GM12801 (cell line): ENCODE measurements around the gene IFT122.

Experiments used
- TF ChIP-seq, protein P1 (sequence below): IDR thresholded peaks from one replicate; pipeline ENCODE4 v1.5.1; 2011; ENCODE audit warnings: control low read depth; ENCODE audit not compliant: insufficient read length; ENCODE audit errors: extremely low read depth

The IFT122 gene

DNA sequence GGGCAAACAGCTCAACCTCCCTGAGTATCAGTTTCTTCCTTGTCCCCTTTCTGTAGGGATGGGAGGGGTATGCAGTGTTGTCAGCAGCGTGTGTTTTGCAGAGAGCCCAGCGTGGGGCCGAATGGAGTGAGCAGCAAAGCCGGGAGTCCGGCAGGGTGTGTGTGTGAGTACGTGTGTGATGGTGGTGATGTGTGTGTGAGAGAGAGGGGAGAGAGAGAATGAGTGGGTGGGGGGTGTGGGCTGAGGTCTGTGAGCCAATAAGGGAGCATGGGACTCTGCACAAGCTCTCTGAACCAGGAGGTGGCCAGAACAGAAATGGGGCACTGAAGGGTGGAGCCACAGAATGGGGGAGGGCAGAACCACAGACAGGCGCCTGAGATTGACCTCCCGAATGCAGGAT lies 43.8 kb downstream of the IFT122 start:
- TF ChIP-seq, protein P1, sequence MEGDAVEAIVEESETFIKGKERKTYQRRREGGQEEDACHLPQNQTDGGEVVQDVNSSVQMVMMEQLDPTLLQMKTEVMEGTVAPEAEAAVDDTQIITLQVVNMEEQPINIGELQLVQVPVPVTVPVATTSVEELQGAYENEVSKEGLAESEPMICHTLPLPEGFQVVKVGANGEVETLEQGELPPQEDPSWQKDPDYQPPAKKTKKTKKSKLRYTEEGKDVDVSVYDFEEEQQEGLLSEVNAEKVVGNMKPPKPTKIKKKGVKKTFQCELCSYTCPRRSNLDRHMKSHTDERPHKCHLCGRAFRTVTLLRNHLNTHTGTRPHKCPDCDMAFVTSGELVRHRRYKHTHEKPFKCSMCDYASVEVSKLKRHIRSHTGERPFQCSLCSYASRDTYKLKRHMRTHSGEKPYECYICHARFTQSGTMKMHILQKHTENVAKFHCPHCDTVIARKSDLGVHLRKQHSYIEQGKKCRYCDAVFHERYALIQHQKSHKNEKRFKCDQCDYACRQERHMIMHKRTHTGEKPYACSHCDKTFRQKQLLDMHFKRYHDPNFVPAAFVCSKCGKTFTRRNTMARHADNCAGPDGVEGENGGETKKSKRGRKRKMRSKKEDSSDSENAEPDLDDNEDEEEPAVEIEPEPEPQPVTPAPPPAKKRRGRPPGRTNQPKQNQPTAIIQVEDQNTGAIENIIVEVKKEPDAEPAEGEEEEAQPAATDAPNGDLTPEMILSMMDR, result no peak

- TF ChIP-seq, protein P1, result no peak
Observed at GRCh38 chr3:129485721-129486663, 46.0 kb downstream of the IFT122 start.

DNA sequence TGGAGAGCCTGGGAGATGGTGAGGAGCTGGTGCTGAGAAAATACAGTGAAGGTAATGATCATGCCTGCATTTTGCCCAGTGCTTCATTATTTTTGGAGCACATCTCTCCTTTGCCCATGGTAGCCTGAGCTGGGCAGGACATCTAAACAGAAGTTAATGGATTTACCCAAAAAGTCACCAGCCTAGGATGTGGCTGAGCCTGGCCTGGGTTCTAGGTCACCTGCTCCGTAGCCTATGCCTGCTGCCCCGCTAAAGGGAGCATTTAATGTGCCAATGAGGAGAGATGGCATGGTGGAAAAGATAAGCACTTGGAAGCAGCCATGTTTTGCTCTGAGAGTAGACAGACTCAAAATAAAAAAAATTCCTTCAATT lies 46.6 kb downstream of the IFT122 start:
- TF ChIP-seq, protein P1, result no peak

- TF ChIP-seq, protein P1, result no peak
Observed at GRCh38 chr3:129487183-129487867, 47.3 kb downstream of the IFT122 start.

DNA sequence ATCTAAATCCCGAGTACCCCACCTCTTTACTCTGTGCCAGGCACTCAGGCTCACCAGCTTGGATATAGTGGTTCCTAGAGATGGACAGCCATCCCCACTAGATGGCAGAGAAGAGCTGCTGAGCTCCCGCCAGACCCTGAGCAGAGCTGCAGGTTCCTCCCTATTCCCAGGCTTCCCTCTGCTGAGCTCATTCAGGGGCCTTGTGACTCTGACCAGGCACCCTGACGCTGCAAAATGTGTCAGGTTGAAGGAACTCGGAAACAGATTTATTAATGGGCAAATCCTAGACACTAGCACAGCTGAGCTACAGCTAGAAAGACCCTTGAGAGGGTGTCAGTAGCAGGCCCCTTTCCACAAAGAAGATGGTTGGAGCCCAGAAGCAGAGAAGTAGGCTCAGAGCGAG lies 50.2 kb downstream of the IFT122 start:
- TF ChIP-seq, protein P1, result no peak

- TF ChIP-seq, protein P1, result no peak
Observed at GRCh38 chr3:129491794-129492193, 51.8 kb downstream of the IFT122 start.

GRCh38 chr3:129492691-129493090 lies 52.7 kb downstream of the IFT122 start:
- TF ChIP-seq, protein P1, result no peak
